CD8-positive, alpha-beta memory T cell (primary cell): ENCODE data around the gene MLEC. TPM values are rescaled to one million over a fixed set of nuclear protein-coding genes. Genes with fewer than 3 reads are reported as not detected.

Source experiments
- CTCF ChIA-PET: fragments of 350-600 bp; sonication (Branson Sonifier 250); formaldehyde crosslinking; loops from one replicate; lab custom pipeline; 2021; ENCODE audit warnings: antibody characterized with exemption; lab: Charles Lee
- POLR2A ChIA-PET: fragments of 350-600 bp; sonication (Branson Sonifier 250); formaldehyde crosslinking; loops from one replicate; lab custom pipeline; 2021; ENCODE audit warnings: antibody characterized with exemption; lab: Charles Lee
- DNase-seq, 5 donors: peaks; one replicate each; pipeline versions ENCODE4 v3.0.0 to v3.0.0-alpha.2; 2020 to 2022; ENCODE audit warnings: mixed read lengths in 1 of 5
- H3K27ac ChIP-seq: one replicate; pipeline ENCODE4 v1.7.0; 2013; ENCODE audit warnings: low read depth, mild to moderate bottlenecking, low read length, moderate library complexity
- H3K27me3 ChIP-seq: 2 replicates; pipeline ENCODE4 v1.7.0; 2013; ENCODE audit warnings: low read length, mild to moderate bottlenecking; ENCODE audit not compliant: insufficient read depth, poor library complexity, severe bottlenecking
- H3K36me3 ChIP-seq: 2 replicates; pipeline ENCODE4 v1.7.0; 2013; ENCODE audit warnings: mild to moderate bottlenecking, low read length, moderate library complexity; ENCODE audit not compliant: insufficient read depth
- H3K4me1 ChIP-seq: 2 replicates; pipeline ENCODE4 v1.7.0; 2013; ENCODE audit warnings: mild to moderate bottlenecking, low read length, moderate library complexity; ENCODE audit not compliant: insufficient read depth
- H3K4me3 ChIP-seq: 2 replicates; pipeline ENCODE4 v1.7.0; 2013; ENCODE audit warnings: mild to moderate bottlenecking, low read length
- H3K9me3 ChIP-seq: 2 replicates; pipeline ENCODE4 v1.7.0; 2013; ENCODE audit warnings: mild to moderate bottlenecking, low read length
- H3K27ac Mint-ChIP-seq, 8 donors: one replicate each; pipeline ENCODE4 v1.8.0; 2020 to 2021; ENCODE audit warnings: mixed read lengths in 8 of 8, mild to moderate bottlenecking in 6 of 8, inconsistent platforms in 3 of 8, moderate library complexity in 3 of 8
- H3K27me3 Mint-ChIP-seq, 2 donors: one replicate each; pipeline ENCODE4 v1.8.0; 2020 to 2021; ENCODE audit warnings: mixed read lengths in 2 of 2, mild to moderate bottlenecking in 1 of 2, moderate library complexity in 1 of 2
- H3K36me3 Mint-ChIP-seq, 3 donors: one replicate each; pipeline ENCODE4 v1.8.0; 2020 to 2021; ENCODE audit warnings: mixed read lengths in 3 of 3, inconsistent platforms in 1 of 3, mild to moderate bottlenecking in 1 of 3
- H3K4me1 Mint-ChIP-seq, 3 donors: one replicate each; pipeline ENCODE4 v1.8.0; 2020 to 2021; ENCODE audit warnings: mixed read lengths in 3 of 3, inconsistent platforms in 1 of 3, mild to moderate bottlenecking in 1 of 3
- H3K4me3 Mint-ChIP-seq, 7 donors: one replicate each; pipeline ENCODE4 v1.8.0; 2020 to 2021; ENCODE audit warnings: mixed read lengths in 7 of 7, mild to moderate bottlenecking in 6 of 7, moderate library complexity in 4 of 7, inconsistent platforms in 2 of 7
- H3K9me3 Mint-ChIP-seq, 5 donors: one replicate each; pipeline ENCODE4 v1.8.0; 2020 to 2022; ENCODE audit warnings: mixed read lengths in 5 of 5, mild to moderate bottlenecking in 3 of 5, moderate library complexity in 2 of 5, inconsistent platforms in 1 of 5
- polyA plus RNA-seq: library from polyadenylated mRNA; unstranded; fragments of 300-500 nt; fragmentation: Illumina TruSeq; gene quantifications from one replicate; pipeline ENCODE4 v1.2.3, GENCODE V29; 2021
- total RNA-seq, 2 experiments: library from RNA; stranded (reverse); gene quantifications; one replicate each; pipeline ENCODE4 v1.2.3, GENCODE V29; 2021

The MLEC gene
- total and polyA plus RNA-seq, 3 experiments from 2014 or later: 74.9 to 143 (median 130) TPM

- H3K4me1 Mint-ChIP-seq: peaks cover 7 to 18% (median 14%) of the 10 kb centered on the region in 3 donors
- Histone ChIP-seq H3K27me3 (no peaks in the 10 kb centered on the region), H3K27ac (no peak overlapping the region), H3K4me1 (peaks cover 2% of the 10 kb centered on the region), H3K36me3 (peaks cover 67% of the 10 kb centered on the region), H3K9me3 (no peaks in the 10 kb centered on the region), H3K4me3 (no peak overlapping the region)
- no peak for DNase-seq
- ChIA-PET POLR2A (no interaction called here), CTCF (interaction anchor here (4.1 kb wide), 1 partner anchor 49 kb away, joined by 19 read pairs; no protein-coding TSS in a partner anchor)
- H3K4me3 Mint-ChIP-seq: peak overlapping the region in 1 of 7 donors; percentile 75
- H3K27me3 Mint-ChIP-seq: no peaks in the 10 kb centered on the region
- H3K9me3 Mint-ChIP-seq: no peaks in the 10 kb centered on the region
- H3K27ac Mint-ChIP-seq: no peak overlapping the region
- peaks cover 9 to 95% (median 30%) of the 10 kb centered on the region in 3 donors for H3K36me3 Mint-ChIP-seq
Measured at GRCh38 chr12:120697344-120697743, 10.4 kb downstream of the MLEC start.

DNA sequence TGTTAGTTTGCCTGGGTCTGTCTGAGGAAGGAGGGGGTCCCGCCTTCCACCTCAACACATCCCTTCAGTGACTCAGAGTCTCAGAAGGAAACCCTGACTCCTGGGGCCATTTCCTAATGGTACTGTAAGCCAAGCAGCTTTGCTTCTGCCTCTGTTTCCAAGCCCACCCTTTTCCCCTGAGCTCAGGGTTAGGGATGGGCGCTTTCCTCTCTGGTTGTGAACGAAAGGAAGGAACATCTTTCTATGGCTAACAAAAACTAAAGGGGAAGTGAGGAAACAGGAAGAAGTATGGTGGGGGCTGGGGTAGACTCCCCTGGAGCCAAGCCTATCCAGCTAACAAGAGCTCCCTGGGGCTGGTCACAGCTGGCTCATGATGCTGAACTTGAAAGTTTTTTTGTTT lies 11.7 kb downstream of the MLEC start:
- H3K4me1 Mint-ChIP-seq: peaks cover 0 to 5% (median 4%) of the 10 kb centered on the region in 3 donors
- H3K36me3 Mint-ChIP-seq: peaks cover 9 to 93% (median 28%) of the 10 kb centered on the region in 3 donors
- peak overlapping the region in 1 of 8 donors; percentile 94 for H3K27ac Mint-ChIP-seq
- no peaks in the 10 kb centered on the region for H3K9me3 ChIP-seq
- no peak for DNase-seq
- no peak overlapping the region for H3K27ac ChIP-seq
- no peak overlapping the region for H3K4me3 Mint-ChIP-seq
- H3K36me3 ChIP-seq: peaks cover 61% of the 10 kb centered on the region
- no peaks in the 10 kb centered on the region for H3K9me3 Mint-ChIP-seq
- peaks cover 0 to under 1% of the 10 kb centered on the region in 2 donors for H3K27me3 Mint-ChIP-seq
- no peaks in the 10 kb centered on the region for H3K4me1 ChIP-seq
- no peak overlapping the region for H3K4me3 ChIP-seq
- ChIA-PET POLR2A (no interaction called here), CTCF (interaction anchor here (1.7 to 4.1 kb wide), 2 partner anchors 13 to 51 kb away, joined by 4 to 19 read pairs; no protein-coding TSS in a partner anchor)
- H3K27me3 ChIP-seq: no peaks in the 10 kb centered on the region

GRCh38 chr12:120699553-120699952 lies 12.6 kb downstream of the MLEC start:
- no peaks in the 10 kb centered on the region for H3K4me1 Mint-ChIP-seq
- ChIA-PET POLR2A (no interaction called here), CTCF (interaction anchor here (0.9 to 4.1 kb wide), 3 partner anchors 15 to 115 kb away, joined by 3 to 19 read pairs (median 3); no protein-coding TSS in a partner anchor)

DNA sequence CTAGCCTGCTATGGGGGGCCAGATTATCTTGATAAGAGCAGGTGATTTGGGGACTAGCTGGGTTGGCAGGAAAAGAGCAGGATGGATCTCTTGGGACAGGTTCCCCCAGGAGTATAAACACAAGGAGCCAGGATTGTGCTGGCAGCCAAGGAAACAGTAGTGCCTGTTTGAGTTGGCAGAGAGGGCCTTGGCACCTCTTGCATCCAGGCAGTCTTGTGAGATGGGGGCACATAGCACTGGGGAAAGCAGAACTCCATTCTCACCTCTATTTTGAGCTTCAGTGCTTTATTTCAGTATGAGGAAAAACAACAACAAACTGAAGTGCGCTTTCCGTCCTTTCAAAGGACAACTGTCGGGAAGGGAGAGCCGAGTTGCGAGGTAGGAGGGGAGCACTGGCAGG lies 13.9 kb downstream of the MLEC start:
- peaks cover 0 to 2% of the 10 kb centered on the region in 2 donors for H3K27me3 Mint-ChIP-seq
- Histone ChIP-seq H3K36me3 (peaks cover 39% of the 10 kb centered on the region), H3K4me3 (no peak overlapping the region), H3K4me1 (no peaks in the 10 kb centered on the region), H3K27ac (no peak overlapping the region), H3K27me3 (no peaks in the 10 kb centered on the region), H3K9me3 (no peaks in the 10 kb centered on the region)
- H3K27ac Mint-ChIP-seq: peak overlapping the region in 2 of 8 donors; percentile 68 to 94
- no peaks in the 10 kb centered on the region for H3K9me3 Mint-ChIP-seq
- no peaks in the 10 kb centered on the region for H3K4me1 Mint-ChIP-seq
- no peak for DNase-seq
- H3K4me3 Mint-ChIP-seq: no peak overlapping the region
- CTCF ChIA-PET: interaction anchor here (1.2 kb wide), 1 partner anchor 116 kb away, joined by 3 read pairs; no protein-coding TSS in a partner anchor
- POLR2A ChIA-PET: no interaction called here
- peaks cover 0 to 76% (median 24%) of the 10 kb centered on the region in 3 donors for H3K36me3 Mint-ChIP-seq

More at GRCh38 chr12:120699553-120699952, 12.6 kb downstream of the MLEC start:
- Mint-ChIP-seq H3K27ac (no peak overlapping the region), H3K36me3 (peaks cover 7 to 85% (median 28%) of the 10 kb centered on the region in 3 donors), H3K4me3 (no peak overlapping the region), H3K9me3 (no peaks in the 10 kb centered on the region), H3K27me3 (peaks cover 0 to 2% of the 10 kb centered on the region in 2 donors)
- Histone ChIP-seq H3K27me3 (no peaks in the 10 kb centered on the region), H3K4me1 (no peaks in the 10 kb centered on the region), H3K4me3 (no peak overlapping the region), H3K9me3 (no peaks in the 10 kb centered on the region), H3K27ac (no peak overlapping the region), H3K36me3 (peaks cover 52% of the 10 kb centered on the region)
- no peak for DNase-seq

DNA sequence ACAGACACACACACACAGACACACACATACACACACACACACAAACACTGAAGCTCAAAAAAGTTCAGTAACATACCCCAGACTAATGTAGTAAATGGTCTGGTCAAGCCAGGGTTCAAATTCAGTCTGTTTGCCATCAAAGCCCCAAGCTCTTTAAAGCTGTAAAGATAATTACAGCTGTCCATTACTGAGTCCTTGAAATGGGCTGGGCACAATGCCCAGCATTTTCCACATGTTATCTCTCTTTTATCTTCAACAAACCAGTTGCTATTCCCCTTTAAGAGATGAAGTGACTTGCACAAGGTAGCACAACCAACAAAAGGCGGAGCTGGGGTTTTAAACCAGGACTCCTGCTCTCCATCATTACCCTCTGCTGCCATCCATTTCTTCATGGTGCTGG lies 15.7 kb downstream of the MLEC start:
- Mint-ChIP-seq H3K9me3 (no peaks in the 10 kb centered on the region), H3K36me3 (peaks cover 0 to 58% (median 11%) of the 10 kb centered on the region in 3 donors), H3K27ac (peak overlapping the region in 2 of 8 donors; percentile 65 to 67), H3K4me3 (no peak overlapping the region), H3K4me1 (no peaks in the 10 kb centered on the region), H3K27me3 (peaks cover 0 to 2% of the 10 kb centered on the region in 2 donors)
- CTCF ChIA-PET: no interaction called here
- H3K27ac ChIP-seq: no peak overlapping the region
- no peaks in the 10 kb centered on the region for H3K4me1 ChIP-seq
- no peak overlapping the region for H3K4me3 ChIP-seq
- H3K36me3 ChIP-seq: peaks cover 26% of the 10 kb centered on the region
- POLR2A ChIA-PET: no interaction called here
- H3K9me3 ChIP-seq: no peaks in the 10 kb centered on the region
- no peaks in the 10 kb centered on the region for H3K27me3 ChIP-seq
- DNase-seq: no peak

GRCh38 chr12:120703311-120703942 lies 16.5 kb downstream of the MLEC start:
- H3K4me3 Mint-ChIP-seq: no peak overlapping the region
- H3K36me3 ChIP-seq: peaks cover 19% of the 10 kb centered on the region
- ChIA-PET POLR2A (no interaction called here), CTCF (no interaction called here)
- H3K4me1 ChIP-seq: no peaks in the 10 kb centered on the region
- H3K27ac Mint-ChIP-seq: peak overlapping the region in 2 of 8 donors; percentile 78 to 83
- no peak for DNase-seq
- H3K27ac ChIP-seq: no peak overlapping the region
- H3K9me3 ChIP-seq: no peaks in the 10 kb centered on the region
- H3K36me3 Mint-ChIP-seq: peaks cover 0 to 50% (median 11%) of the 10 kb centered on the region in 3 donors
- H3K9me3 Mint-ChIP-seq: no peaks in the 10 kb centered on the region
- H3K4me3 ChIP-seq: no peak overlapping the region
- H3K27me3 ChIP-seq: no peaks in the 10 kb centered on the region
- peaks cover 0 to 2% of the 10 kb centered on the region in 2 donors for H3K27me3 Mint-ChIP-seq
- H3K4me1 Mint-ChIP-seq: peaks cover 0 to under 1% (median under 1%) of the 10 kb centered on the region in 3 donors

DNA sequence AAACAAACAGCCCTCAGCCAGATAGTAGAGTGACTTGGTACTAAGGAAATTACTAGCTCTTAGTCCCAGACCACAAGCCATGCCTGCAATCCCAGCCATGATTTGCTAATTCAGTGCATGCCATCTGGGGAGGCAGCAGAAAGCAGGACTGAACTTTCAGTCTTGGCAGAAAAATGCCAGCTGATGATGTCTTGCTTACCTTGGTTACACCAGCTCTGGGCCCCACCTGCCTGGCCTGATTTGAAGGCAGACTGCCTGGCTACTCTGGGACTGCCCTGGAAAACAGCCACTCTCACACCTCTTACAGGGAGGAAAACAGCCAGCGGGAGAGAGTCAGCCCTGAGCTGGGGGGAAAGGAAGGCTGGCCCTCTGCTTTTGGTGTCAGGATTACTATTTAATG lies 18.7 kb downstream of the MLEC start:
- Mint-ChIP-seq H3K4me1 (peaks cover 11 to 15% (median 11%) of the 10 kb centered on the region in 3 donors), H3K27ac (no peak overlapping the region), H3K36me3 (peaks cover 0 to 32% (median 4%) of the 10 kb centered on the region in 3 donors), H3K4me3 (no peak overlapping the region), H3K27me3 (peaks cover 0 to 2% of the 10 kb centered on the region in 2 donors), H3K9me3 (no peaks in the 10 kb centered on the region)
- Histone ChIP-seq H3K27me3 (no peaks in the 10 kb centered on the region), H3K4me1 (peaks cover 8% of the 10 kb centered on the region), H3K4me3 (no peak overlapping the region), H3K27ac (no peak overlapping the region), H3K9me3 (no peaks in the 10 kb centered on the region), H3K36me3 (peaks cover 13% of the 10 kb centered on the region)
- ChIA-PET CTCF (no interaction called here), POLR2A (no interaction called here)
- DNase-seq: no peak

- H3K4me3 Mint-ChIP-seq: no peak overlapping the region
- POLR2A ChIA-PET: no interaction called here
- H3K36me3 ChIP-seq: peaks cover 9% of the 10 kb centered on the region
- no peak overlapping the region for H3K27ac Mint-ChIP-seq
- H3K36me3 Mint-ChIP-seq: peaks cover 0 to 28% (median 3%) of the 10 kb centered on the region in 3 donors
- CTCF ChIA-PET: no interaction called here
- peaks cover 10% of the 10 kb centered on the region for H3K4me1 ChIP-seq
- peaks cover 11 to 17% (median 12%) of the 10 kb centered on the region in 3 donors for H3K4me1 Mint-ChIP-seq
- no peaks in the 10 kb centered on the region for H3K27me3 ChIP-seq
- no peaks in the 10 kb centered on the region for H3K9me3 ChIP-seq
- H3K27ac ChIP-seq: no peak overlapping the region
- peaks cover 0 to 2% of the 10 kb centered on the region in 2 donors for H3K27me3 Mint-ChIP-seq
- H3K9me3 Mint-ChIP-seq: no peaks in the 10 kb centered on the region
- no peak for DNase-seq
- H3K4me3 ChIP-seq: no peak overlapping the region
Measured at GRCh38 chr12:120706029-120706428, 19.1 kb downstream of the MLEC start.
